Measurements from ENCODE around the gene MTHFSD.

- no peak for TF ChIP-seq CTCF (IDR thresholded peaks at IDR 0.05 in 8 of 11, conservative IDR thresholded peaks at IDR 0.05 in 3 of 11)
- TF ChIP-seq POLR2AphosphoS5 (IDR thresholded peaks at IDR 0.05): no peak
Observed at GRCh38 chr16:86516623-86517003, 38.4 kb downstream of the MTHFSD start.

Data from spleen (tissue), 7 donors.